ENCODE results near the gene LRIG2.
"Not testable (repeated sequence)": the region's sequence is repeated elsewhere in the genome, so short reads cannot be mapped to it uniquely, and the experiment has no call there.

GRCh38 chr1:113063456-113063855 is 9.5 kb upstream of the LRIG2 start:
- TF ChIP-seq, protein P1, sequence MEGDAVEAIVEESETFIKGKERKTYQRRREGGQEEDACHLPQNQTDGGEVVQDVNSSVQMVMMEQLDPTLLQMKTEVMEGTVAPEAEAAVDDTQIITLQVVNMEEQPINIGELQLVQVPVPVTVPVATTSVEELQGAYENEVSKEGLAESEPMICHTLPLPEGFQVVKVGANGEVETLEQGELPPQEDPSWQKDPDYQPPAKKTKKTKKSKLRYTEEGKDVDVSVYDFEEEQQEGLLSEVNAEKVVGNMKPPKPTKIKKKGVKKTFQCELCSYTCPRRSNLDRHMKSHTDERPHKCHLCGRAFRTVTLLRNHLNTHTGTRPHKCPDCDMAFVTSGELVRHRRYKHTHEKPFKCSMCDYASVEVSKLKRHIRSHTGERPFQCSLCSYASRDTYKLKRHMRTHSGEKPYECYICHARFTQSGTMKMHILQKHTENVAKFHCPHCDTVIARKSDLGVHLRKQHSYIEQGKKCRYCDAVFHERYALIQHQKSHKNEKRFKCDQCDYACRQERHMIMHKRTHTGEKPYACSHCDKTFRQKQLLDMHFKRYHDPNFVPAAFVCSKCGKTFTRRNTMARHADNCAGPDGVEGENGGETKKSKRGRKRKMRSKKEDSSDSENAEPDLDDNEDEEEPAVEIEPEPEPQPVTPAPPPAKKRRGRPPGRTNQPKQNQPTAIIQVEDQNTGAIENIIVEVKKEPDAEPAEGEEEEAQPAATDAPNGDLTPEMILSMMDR (IDR thresholded peaks at IDR 0.05) = not testable (repeated sequence)
- not testable (repeated sequence) for TF ChIP-seq EP300, POLR2A (IDR thresholded peaks at IDR 0.05)

All from sigmoid colon (tissue), 4 donors.